ENCODE measurements around the gene UBE2E1.
"Not testable (repeated sequence)": the region's sequence is repeated elsewhere in the genome, so short reads cannot be mapped to it uniquely, and the experiment has no call there.

UBE2E1 gene

DNA sequence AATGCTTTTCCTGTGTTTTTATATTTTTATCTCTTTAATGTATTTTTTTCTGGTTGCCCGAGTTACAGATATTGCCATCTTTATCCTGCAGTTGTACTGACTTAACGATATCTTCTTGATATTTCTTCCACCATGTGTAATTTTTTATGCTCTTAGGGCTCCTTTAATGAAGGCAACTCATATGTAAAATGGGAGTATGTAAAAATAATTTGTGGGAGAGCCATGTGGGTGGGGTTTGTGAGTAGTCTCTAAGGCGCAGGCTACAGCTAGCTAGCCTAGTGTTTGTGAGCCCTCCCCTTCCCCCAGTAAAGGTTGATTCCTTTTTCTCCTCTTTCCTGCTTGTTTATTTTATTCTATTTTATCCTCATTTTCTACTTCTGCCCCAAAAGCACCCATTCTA lies 38.1 kb downstream of the UBE2E1 start:
- in situ Hi-C loops (cut with MboI; ENCODE audit: low sequenced_read_pairs) = no loop called here

DNA sequence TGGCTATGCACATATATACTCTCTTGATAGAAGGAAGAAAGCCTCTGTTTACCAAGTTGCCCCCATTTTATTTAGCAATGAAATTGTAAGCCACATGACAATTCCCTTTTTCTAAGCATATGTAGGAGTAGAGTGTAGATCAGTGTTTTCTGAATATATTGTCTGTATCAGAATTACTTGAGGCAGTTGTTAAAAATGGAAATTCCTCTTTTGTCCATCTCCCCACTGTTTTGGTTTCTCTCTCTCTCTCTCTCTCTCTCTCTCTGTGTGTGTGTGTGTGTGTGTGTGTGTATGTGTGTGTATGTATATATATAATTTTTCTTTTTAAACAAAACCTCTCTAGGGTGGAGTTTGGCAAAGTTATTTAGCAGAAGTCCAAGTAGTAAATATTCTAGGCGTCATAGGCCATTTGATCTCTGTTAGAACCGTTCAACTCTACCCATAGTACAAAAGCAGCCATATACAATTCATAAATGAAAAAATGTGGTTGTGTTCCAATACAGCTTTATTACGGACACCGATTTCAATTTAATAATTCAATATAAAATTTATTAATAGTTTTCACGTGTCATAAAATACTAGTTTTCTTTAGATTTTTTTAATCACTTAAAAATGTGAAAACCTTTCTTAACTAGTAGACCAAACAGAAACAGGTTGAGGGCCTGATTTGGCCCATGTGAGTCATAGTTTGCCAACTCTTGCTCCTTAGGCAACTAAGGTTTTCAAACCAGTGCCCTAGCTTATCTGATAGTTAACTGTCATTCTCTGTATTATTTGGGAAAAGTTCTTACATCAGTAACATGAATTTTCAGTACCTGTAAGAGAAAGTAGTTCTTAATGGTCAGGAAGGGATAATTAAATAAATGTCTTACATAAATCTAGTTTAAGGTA lies 39.8 kb downstream of the UBE2E1 start:
- in situ Hi-C loops (cut with MboI; ENCODE audit: low sequenced_read_pairs) = no loop called here

DNA sequence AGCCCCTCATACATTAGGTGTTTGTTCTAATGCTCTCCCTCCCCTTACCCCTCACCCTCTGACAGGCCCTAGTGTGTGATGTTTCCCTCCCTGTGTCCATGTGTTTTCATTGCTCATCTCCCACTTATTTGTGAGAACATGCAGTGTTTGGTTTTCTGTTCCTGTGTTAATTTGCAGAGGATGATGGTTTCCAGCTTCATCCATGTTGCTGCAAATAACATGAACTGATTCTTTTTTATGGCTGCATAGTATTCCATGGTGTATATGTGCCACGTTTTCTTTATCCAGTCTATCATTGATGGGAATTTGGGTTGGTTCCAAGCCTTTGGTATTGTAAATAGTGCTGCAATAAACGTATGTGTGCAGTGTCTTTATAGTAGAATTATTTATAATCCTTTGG lies 43.7 kb downstream of the UBE2E1 start:
- in situ Hi-C loops (cut with MboI; ENCODE audit: low sequenced_read_pairs) = not testable (repeated sequence)

DNA sequence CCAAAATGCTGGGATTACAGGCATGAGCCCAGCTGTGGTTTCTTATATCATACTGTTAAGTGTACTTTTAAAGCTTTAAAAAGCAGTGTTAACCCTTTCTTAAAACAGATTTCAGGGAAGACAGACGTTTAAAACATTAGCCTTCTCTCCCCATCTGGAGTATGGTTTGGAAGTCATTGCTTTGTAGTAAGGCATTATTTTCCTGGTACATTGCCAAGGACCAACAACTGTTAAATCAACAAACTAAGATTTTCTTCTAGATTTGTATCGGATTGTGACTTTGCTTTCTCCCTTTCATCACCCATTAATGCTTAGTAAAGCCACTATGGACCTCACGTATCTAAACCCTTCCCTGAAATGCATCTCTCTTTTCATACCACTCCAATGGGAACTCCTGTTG lies 50.5 kb downstream of the UBE2E1 start:
- in situ Hi-C loops (cut with MboI; ENCODE audit: low sequenced_read_pairs) = no loop called here

GRCh38 chr3:23859012-23859743 lies 53.4 kb downstream of the UBE2E1 start:
- in situ Hi-C loops (cut with MboI; ENCODE audit: low sequenced_read_pairs) = no loop called here

DNA sequence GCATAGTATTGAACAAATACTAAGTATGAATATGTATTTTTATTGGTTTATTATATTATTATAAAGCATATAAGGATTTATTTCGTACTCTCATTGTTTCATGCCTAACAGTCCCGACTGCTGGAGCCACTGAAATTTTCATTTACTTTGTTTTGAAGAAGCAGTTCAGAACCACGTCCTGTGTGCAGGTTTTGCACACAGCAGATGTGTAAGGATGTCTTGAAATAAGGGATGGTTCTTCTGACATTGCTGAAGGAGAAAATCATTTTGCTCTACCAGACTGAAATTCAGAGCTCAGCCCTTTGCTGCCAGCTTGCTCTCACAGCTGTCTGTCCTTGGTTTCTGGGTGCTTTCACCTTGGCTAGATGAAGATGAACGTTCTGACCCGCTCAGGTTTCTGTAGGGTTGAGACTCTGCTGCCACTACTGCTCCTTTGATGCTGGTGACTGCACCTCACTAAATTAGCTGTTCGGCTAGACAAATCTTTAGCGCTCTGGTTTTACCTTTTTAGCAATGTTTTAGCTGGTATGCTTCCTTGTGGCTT lies 54.2 kb downstream of the UBE2E1 start:
- in situ Hi-C loops (cut with MboI; ENCODE audit: low sequenced_read_pairs) = no loop called here

DNA sequence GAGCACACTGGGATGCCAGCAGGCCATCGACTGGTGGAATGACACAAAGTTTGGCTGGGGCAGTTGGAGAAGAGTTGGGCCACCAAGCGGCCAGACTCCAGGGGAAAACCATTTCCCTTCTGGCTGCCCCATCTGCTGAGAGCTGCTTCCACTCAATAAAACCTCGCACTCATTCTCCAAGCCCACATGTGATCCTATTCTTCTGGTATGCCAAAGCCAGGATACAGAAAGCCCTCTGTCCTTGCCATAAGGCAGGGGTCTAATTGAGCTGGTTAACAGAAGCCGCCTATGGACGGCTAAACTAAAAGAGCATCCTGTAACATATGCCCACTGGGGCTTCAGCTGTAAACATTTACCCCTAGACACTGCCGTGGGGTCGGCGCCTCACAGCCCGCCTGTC lies 55.9 kb downstream of the UBE2E1 start:
- in situ Hi-C loops (cut with MboI; ENCODE audit: low sequenced_read_pairs) = no loop called here

DNA sequence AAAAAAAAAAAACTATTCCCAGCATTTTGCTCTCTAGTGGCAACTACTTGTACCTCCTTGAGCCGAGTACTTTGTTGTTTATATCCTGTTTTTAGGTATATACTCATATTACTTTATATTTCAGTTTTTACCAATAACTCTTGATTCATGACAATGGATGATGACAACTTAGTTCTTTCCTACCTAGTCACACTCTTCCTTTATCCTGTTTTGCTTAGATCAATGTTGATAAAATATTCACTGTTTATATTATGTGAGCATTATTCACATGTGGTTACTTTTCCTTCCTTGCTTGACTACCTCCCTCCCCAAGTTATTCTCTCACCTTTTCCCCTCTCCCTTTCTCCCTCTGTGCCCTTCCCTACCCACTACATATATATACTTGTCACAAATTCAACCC lies 57.3 kb downstream of the UBE2E1 start:
- in situ Hi-C loops (cut with MboI; ENCODE audit: low sequenced_read_pairs) = no loop called here

- in situ Hi-C loops (cut with MboI; ENCODE audit: low sequenced_read_pairs) = no loop called here
Measured at GRCh38 chr3:23864931-23865330, 59.2 kb downstream of the UBE2E1 start.

DNA sequence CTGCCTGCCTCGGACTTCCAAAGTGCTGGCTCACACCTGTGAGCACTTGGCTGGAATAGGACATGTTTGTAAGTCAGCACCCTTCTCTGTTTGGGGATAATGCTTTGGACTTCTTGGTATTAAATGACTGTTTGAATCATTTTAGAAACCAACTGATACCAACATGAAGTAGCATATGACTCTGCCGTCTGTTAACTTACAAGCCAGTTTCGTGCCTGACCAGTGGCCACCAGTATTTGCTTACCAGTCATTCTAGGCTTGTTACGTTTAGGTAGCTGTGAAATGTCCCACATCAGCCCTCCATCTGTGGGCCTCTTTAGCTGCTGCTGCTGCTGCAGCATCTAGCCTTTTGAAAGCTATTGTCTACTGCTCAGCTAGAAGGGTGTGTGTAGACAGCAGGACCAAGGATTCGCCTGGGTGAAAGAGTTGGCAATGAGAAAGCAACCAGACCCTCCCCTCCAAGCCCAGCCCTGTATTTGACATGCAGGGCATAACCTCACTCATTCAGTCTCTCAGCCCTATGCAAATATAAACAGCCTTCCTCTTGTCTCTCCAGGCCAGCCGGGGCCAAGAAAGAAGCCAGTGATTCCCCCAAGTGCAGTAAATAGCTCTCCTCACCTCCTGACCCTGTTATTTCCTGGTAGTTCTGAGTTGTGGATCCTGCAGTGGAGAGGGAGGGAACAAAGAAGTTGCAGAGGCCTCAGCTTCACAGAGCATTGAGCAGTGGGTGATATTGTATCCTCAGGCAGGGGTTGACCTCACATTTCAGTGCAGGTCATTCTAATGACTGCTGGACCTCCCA lies 60.0 kb downstream of the UBE2E1 start:
- in situ Hi-C loops (cut with MboI; ENCODE audit: low sequenced_read_pairs) = no loop called here

DNA sequence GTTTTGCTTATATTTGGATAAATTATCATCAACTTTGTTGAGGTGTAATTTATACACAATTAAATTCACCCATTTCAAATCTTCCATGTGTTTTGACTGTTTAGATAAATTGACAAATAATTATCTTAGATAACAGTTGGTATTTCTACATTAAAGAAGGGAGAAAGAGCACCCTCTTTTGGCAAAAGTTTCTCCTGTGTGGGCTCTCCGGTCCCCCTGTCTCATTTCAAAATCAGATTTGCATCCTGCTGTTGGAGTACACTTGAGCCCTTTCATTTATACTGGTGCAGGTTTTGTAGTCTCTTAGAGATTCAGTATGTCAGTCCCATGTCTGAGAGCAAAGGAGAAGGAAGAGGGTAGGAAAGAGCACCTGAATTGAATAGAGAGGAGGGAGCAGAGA lies 61.6 kb downstream of the UBE2E1 start:
- in situ Hi-C loops (cut with MboI; ENCODE audit: low sequenced_read_pairs) = no loop called here

DNA sequence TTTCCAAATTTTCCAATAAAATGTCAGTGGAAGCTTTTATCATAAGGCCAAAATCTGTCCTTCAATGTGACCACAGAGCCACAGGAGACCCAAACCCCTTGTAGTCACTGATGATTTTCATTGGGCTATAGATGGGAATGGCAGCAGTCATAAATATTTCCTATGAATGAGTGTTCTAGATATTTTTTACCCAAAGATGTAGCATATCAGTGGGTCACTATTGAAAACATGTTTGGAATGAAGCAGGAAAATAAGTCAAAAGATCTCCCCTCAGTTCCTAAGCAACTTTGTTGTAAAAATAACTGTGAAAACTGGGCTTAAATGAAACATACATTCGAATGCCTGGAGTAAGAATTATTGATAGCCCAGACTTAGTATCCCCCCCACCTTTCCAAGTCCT lies 62.1 kb downstream of the UBE2E1 start:
- in situ Hi-C loops (cut with MboI; ENCODE audit: low sequenced_read_pairs) = no loop called here

GRCh38 chr3:23869977-23870662 lies 64.4 kb downstream of the UBE2E1 start:
- in situ Hi-C loops (cut with MboI; ENCODE audit: low sequenced_read_pairs) = no loop called here

- in situ Hi-C loops (cut with MboI; ENCODE audit: low sequenced_read_pairs) = not testable (repeated sequence)
Measured at GRCh38 chr3:23870663-23871043, 64.9 kb downstream of the UBE2E1 start.

- in situ Hi-C loops (cut with MboI; ENCODE audit: low sequenced_read_pairs) = not testable (repeated sequence)
Measured at GRCh38 chr3:23871361-23871760, 65.6 kb downstream of the UBE2E1 start.

GRCh38 chr3:23872330-23872729 lies 66.6 kb downstream of the UBE2E1 start:
- in situ Hi-C loops (cut with MboI; ENCODE audit: low sequenced_read_pairs) = no loop called here

DNA sequence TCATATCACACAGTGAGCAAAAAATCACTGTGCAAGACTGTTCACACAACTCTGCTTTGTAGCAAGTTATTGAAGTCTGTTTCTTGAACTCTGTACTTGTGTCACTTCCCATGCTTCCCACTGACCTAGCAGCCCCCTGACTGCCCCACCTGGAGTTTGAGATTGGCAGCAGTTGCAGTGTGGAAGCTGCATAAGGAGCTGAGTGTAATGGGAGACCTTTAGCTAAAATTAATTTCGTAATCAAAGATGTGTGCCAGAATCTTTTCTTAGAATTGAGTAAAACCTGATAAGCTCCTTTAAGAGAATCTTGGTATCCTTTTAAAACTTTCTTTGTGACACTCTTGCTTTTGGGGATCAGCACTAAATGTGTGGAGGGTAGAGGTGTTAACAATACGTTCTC lies 68.2 kb downstream of the UBE2E1 start:
- in situ Hi-C loops (cut with MboI; ENCODE audit: low sequenced_read_pairs) = no loop called here

DNA sequence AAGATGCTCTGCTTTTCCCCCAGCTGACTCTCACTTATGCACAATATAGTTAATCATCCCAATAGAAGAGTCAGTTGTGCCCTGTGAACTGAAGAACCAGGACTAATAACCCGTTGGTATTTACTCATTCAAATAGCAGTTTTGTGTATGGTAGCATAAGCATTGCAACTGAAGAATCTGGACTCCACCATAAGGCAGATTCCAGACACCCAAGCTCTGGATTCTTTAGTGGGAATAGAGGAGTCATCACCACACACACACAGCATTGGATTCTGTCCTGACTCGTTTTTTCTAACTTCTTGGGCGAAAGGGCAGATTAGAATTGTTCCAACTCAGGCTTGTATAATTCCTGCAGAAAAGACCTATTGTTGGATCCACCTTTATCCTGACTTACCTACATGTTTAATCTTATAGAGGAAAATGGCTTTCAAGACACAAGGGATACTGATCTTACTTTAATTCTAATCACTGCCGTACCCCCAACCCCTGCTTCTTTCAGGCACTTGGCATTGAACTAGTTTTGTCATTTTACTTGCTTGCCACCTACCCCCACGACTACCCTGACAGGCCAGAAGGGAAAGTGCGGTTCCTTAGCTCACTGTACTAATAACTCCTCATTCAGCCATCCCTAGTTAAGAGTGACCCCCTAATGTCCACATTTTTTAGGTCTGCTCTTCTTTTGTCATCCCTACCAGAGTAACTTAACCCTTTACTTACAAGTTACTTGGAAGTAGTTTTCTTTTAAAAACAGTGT lies 68.8 kb downstream of the UBE2E1 start:
- in situ Hi-C loops (cut with MboI; ENCODE audit: low sequenced_read_pairs) = no loop called here

DNA sequence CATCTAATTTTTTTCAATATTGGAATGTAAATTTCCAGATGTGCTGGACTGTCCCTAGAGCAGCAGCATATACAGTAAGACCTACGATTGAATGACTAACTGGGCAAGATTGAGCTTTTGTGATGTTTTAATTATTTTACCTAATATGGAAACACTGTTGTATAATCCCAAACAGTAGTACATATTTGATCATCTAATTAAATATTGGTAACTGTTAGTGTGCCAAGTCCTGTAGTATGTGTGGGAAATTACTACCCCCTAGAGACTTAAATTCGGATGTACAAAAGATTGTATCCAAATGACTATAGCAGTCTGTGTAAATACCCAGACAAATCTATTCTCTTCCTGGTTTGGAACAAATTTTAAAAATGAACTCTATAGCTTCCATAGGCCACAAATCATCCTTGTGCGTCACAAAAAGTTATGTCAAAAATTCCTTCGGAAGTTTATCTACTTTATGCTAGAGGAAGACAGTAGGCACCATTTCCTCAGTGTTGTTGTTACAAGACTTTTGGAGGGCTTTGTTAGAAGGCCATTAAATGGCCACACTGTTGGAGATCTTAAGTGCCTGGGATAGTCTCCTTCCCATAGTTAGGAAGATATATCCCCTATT lies 69.5 kb downstream of the UBE2E1 start:
- in situ Hi-C loops (cut with MboI; ENCODE audit: low sequenced_read_pairs) = no loop called here
